AG04450 (cell line): ENCODE results near the gene NUP43. TPM values are rescaled to one million over a fixed set of nuclear protein-coding genes. Genes with fewer than 3 reads are reported as not detected.
"Not testable (repeated sequence)": the region's sequence is repeated elsewhere in the genome, so short reads cannot be mapped to it uniquely, and the experiment has no call there.

ENCODE experiments used
- CTCF ChIA-PET: fragments of 300-600, 350-600 bp; formaldehyde crosslinking; extraction: SDS; loops from one replicate; lab custom pipeline; 2022; ENCODE audit warnings: antibody characterized with exemption, inconsistent platforms; lab: Charles Lee
- POLR2A ChIA-PET: fragments of 350-600 bp; formaldehyde crosslinking; extraction: SDS; loops from one replicate; lab custom pipeline; 2021; ENCODE audit warnings: antibody characterized with exemption, inconsistent platforms; lab: Yijun Ruan, JAX
- DNase-seq: peaks from one replicate; pipeline ENCODE4 v3.0.0-alpha.2; 2011; ENCODE audit warnings: low read depth, low spot score
- H3K27ac ChIP-seq: one replicate; pipeline ENCODE4 v1.5.1; 2012; ENCODE audit warnings: low read depth, low read length, control low read depth
- H3K27me3 ChIP-seq: one replicate; pipeline ENCODE4 v1.6.0; 2012; ENCODE audit warnings: low read length; ENCODE audit not compliant: control insufficient read depth, insufficient read depth
- H3K4me3 ChIP-seq: 2 replicates; pipeline ENCODE4 v1.5.1; 2011; ENCODE audit warnings: mild to moderate bottlenecking, low read depth, low read length, control low read depth
- H3K9me3 ChIP-seq: 2 replicates; pipeline ENCODE4 v1.5.1; 2012; ENCODE audit warnings: low read length; ENCODE audit not compliant: control insufficient read depth, insufficient read depth
- CTCF ChIP-seq: IDR thresholded peaks from 2 replicates; pipeline ENCODE4 v1.5.1; 2011; ENCODE audit warnings: low read depth, low read length, control low read depth, inconsistent platforms
- polyA plus RNA-seq: library from polyadenylated mRNA; depleted of rRNA; stranded (reverse); fragments of >200 nt; gene quantifications from 2 replicates; pipeline ENCODE4 v1.2.3, GENCODE V29; 2011

The NUP43 gene
- polyA plus RNA-seq, 1 experiment = 27.9 TPM

- no peak for TF ChIP-seq CTCF
- POLR2A ChIA-PET = no interaction called here
- CTCF ChIA-PET = interaction anchor here (0.6 to 0.9 kb wide), 2 partner anchors 18 to 154 kb away, joined by 3 to 4 read pairs; partner anchors contain the start of gene NUP43
- H3K27ac ChIP-seq = no peak overlapping the region
- no peaks in the 10 kb centered on the region for H3K27me3 ChIP-seq
- H3K4me3 ChIP-seq = no peak overlapping the region
- DNase-seq = no peak
- peaks cover 8% of the 10 kb centered on the region for H3K9me3 ChIP-seq
Observed at GRCh38 chr6:149763866-149764265, 17.5 kb upstream of the NUP43 start.

- Histone ChIP-seq H3K9me3 (peaks cover 8% of the 10 kb centered on the region), H3K27me3 (no peaks in the 10 kb centered on the region), H3K27ac (no peak overlapping the region), H3K4me3 (no peak overlapping the region)
- no peak for DNase-seq
- ChIA-PET CTCF (no interaction called here), POLR2A (no interaction called here)
- no peak for TF ChIP-seq CTCF
Observed at GRCh38 chr6:149761438-149761837, 15.1 kb upstream of the NUP43 start.

GRCh38 chr6:149756261-149756636 lies 9.9 kb upstream of the NUP43 start:
- CTCF ChIA-PET = no interaction called here
- H3K4me3 ChIP-seq = no peak overlapping the region
- H3K27me3 ChIP-seq = no peaks in the 10 kb centered on the region
- no peaks in the 10 kb centered on the region for H3K9me3 ChIP-seq
- TF ChIP-seq CTCF = no peak
- no peak for DNase-seq
- POLR2A ChIA-PET = no interaction called here
- no peak overlapping the region for H3K27ac ChIP-seq

- Histone ChIP-seq H3K4me3 (no peak overlapping the region), H3K27ac (no peak overlapping the region), H3K27me3 (no peaks in the 10 kb centered on the region), H3K9me3 (no peaks in the 10 kb centered on the region)
- no peak for TF ChIP-seq CTCF
- no peak for DNase-seq
- ChIA-PET POLR2A (no interaction called here), CTCF (no interaction called here)
Observed at GRCh38 chr6:149755300-149756260, 9.3 kb upstream of the NUP43 start.

- no peak overlapping the region for H3K27ac ChIP-seq
- CTCF ChIA-PET = no interaction called here
- no peak for TF ChIP-seq CTCF
- POLR2A ChIA-PET = no interaction called here
- H3K27me3 ChIP-seq = no peaks in the 10 kb centered on the region
- no peak overlapping the region for H3K4me3 ChIP-seq
- H3K9me3 ChIP-seq = peaks cover 3% of the 10 kb centered on the region; the same call in 1 of the 2 replicates
- DNase-seq = no peak
Observed at GRCh38 chr6:149754548-149754947, 8.2 kb upstream of the NUP43 start.

GRCh38 chr6:149753374-149753637 lies 7.0 kb upstream of the NUP43 start:
- POLR2A ChIA-PET = interaction anchor here (0.7 kb wide), 1 partner anchor 87 kb away, joined by 4 read pairs; no protein-coding TSS in a partner anchor
- not testable (repeated sequence) for H3K4me3 ChIP-seq, DNase-seq, H3K27me3 ChIP-seq, H3K27ac ChIP-seq, H3K9me3 ChIP-seq
- CTCF ChIA-PET = interaction anchor here (0.6 to 1.6 kb wide), 3 partner anchors 29 to 193 kb away, joined by 3 to 4 read pairs (median 4); no protein-coding TSS in a partner anchor
